HepG2 (cell line): ENCODE measurements around the gene BBLN. TPM values are rescaled to one million over a fixed set of nuclear protein-coding genes. Genes with fewer than 3 reads are reported as not detected.

Source experiments
- ELF4 ChIP-seq: sonication (generic); formaldehyde crosslinking; IDR thresholded peaks from 2 replicates; pipeline ENCODE4 v1.5.0; 2020; ENCODE audit warnings: missing genetic modification reagents, mild to moderate bottlenecking, moderate library complexity, borderline replicate concordance
- KDM6A ChIP-seq: IDR thresholded peaks from 2 replicates; pipeline ENCODE4 v1.6.1; 2016; ENCODE audit warnings: low read depth
- RARG ChIP-seq: sonication (generic); formaldehyde crosslinking; IDR thresholded peaks from 2 replicates; pipeline ENCODE4 v1.4.0; 2020; ENCODE audit warnings: low read depth, mild to moderate bottlenecking, missing genetic modification reagents
- RELA ChIP-seq: sonication (generic); formaldehyde crosslinking; IDR thresholded peaks from 2 replicates; pipeline ENCODE4 v1.4.0; 2020; ENCODE audit warnings: missing genetic modification reagents
- TOPORS ChIP-seq: sonication (generic); formaldehyde crosslinking; IDR thresholded peaks from 2 replicates; pipeline ENCODE4 v1.8.0; 2023; ENCODE audit warnings: mild to moderate bottlenecking, missing genetic modification reagents
- YEATS4 ChIP-seq: sonication (generic); formaldehyde crosslinking; IDR thresholded peaks from 2 replicates; pipeline ENCODE4 v1.4.0; 2020; ENCODE audit warnings: missing genetic modification reagents, borderline replicate concordance
- ZNF224 ChIP-seq: sonication (generic); formaldehyde crosslinking; IDR thresholded peaks from 2 replicates; pipeline ENCODE4 v1.5.0; 2020; ENCODE audit warnings: mild to moderate bottlenecking, missing genetic modification reagents
- ZNF296 ChIP-seq: sonication (generic); formaldehyde crosslinking; conservative IDR thresholded peaks from 2 replicates; pipeline ENCODE4 v1.5.0; 2020; ENCODE audit warnings: mild to moderate bottlenecking, missing genetic modification reagents
- ZNF44 ChIP-seq: sonication (generic); formaldehyde crosslinking; IDR thresholded peaks from 2 replicates; pipeline ENCODE4 v1.5.1; 2020; ENCODE audit warnings: mild to moderate bottlenecking, missing genetic modification reagents
- ZNF724P ChIP-seq: sonication (generic); formaldehyde crosslinking; IDR thresholded peaks from 2 replicates; pipeline ENCODE4 v1.8.0; 2022; ENCODE audit warnings: missing genetic modification reagents, borderline replicate concordance
- ZNF790 ChIP-seq: sonication (generic); formaldehyde crosslinking; IDR thresholded peaks from 2 replicates; pipeline ENCODE4 v1.8.0; 2022; ENCODE audit warnings: missing genetic modification reagents, mild to moderate bottlenecking, borderline replicate concordance
- polyA plus RNA-seq, 8 experiments: library from polyadenylated mRNA; depleted of rRNA in 3 of 8; stranded (reverse) in 7 of 8; unstranded in 1 of 8; fragments of >200 nt; fragmentation: Illumina TruSeq in 4 of 8; extraction: Trizol in 4 of 8; gene quantifications; 2 replicates each; pipeline versions ENCODE4 v1.2.1 to v1.2.3, GENCODE V29; 2011 to 2016; ENCODE audit warnings: low read depth in 4 of 8, missing spikeins in 1 of 8, mixed read lengths in 1 of 8; ENCODE audit not compliant: insufficient read depth in 1 of 8
- total RNA-seq, 5 experiments: library from RNA; depleted of rRNA; stranded (reverse); fragments of >200 nt; fragmentation: Illumina TruSeq; extraction: Trizol; gene quantifications; 2 replicates each; pipeline ENCODE4 v1.2.3, GENCODE V29; 2016; ENCODE audit warnings: low read depth in 1 of 5
- TF ChIP-seq, protein P1 (sequence below): sonication (generic); formaldehyde crosslinking; IDR thresholded peaks from 2 replicates; pipeline ENCODE4 v1.8.1; 2022; ENCODE audit warnings: mild to moderate bottlenecking, missing genetic modification reagents
- TF ChIP-seq, protein P2 (sequence below): sonication (generic); formaldehyde crosslinking; conservative IDR thresholded peaks from 2 replicates; pipeline ENCODE4 v1.4.0; 2020; ENCODE audit warnings: missing genetic modification reagents
- TF ChIP-seq, protein P3 (sequence below): sonication (generic); formaldehyde crosslinking; IDR thresholded peaks from 2 replicates; pipeline ENCODE4 v1.5.1; 2020; ENCODE audit warnings: missing genetic modification reagents, mild to moderate bottlenecking, borderline replicate concordance
- TF ChIP-seq, protein P4 (sequence below): sonication (generic); formaldehyde crosslinking; IDR thresholded peaks from 2 replicates; pipeline ENCODE4 v1.8.1; 2023; ENCODE audit warnings: missing genetic modification reagents, inconsistent platforms, borderline replicate concordance
- TF ChIP-seq, protein P5 (sequence below): sonication (generic); formaldehyde crosslinking; IDR thresholded peaks from 2 replicates; pipeline ENCODE4 v1.4.0; 2020; ENCODE audit warnings: mild to moderate bottlenecking, missing genetic modification reagents

BBLN gene
- total and polyA plus RNA-seq, 2 of the 13 experiments (the other 11 are each of a cell fraction or from before 2014, with no cell fraction given) = 27.6 to 33.1 TPM

DNA sequence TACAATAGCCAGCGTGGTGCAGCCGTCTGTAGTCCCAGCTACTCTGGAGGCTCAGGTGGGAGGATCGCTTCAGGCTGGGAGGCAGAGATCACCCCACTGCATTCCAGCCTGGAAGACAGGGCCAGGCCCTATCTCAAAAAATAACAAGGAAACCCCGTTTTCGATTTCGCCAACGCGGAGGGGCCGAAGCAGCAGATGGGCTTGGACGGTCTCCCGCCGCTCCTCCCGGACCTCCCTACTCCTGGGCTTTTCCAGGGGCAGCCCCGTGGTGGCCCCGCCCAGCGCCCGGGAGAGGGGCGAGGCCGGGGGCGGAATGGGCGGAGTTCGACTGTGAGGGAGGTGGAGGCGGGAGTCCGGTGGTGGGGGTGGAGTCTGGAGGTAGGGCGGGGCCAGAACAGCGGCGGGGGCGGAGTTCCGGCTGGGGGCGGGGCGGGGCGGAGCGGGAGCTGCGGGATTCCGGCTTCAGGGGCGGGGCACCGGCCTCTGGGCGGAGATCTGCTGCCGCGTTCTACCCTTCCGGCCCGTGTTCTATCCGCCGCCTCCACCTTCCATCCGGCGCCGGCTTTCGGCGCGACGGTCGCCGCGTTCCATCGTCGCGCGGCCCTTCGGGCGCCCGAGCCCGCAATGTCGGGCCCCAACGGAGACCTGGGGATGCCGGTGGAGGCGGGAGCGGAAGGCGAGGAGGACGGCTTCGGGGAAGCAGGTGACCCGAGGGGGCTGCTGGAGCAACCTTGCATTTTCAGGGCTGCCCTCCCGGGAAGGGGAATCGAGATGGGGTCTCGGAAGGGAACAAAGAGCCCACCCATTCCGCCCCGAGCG, at the start of gene BBLN (continued):
- TF ChIP-seq, protein P1, sequence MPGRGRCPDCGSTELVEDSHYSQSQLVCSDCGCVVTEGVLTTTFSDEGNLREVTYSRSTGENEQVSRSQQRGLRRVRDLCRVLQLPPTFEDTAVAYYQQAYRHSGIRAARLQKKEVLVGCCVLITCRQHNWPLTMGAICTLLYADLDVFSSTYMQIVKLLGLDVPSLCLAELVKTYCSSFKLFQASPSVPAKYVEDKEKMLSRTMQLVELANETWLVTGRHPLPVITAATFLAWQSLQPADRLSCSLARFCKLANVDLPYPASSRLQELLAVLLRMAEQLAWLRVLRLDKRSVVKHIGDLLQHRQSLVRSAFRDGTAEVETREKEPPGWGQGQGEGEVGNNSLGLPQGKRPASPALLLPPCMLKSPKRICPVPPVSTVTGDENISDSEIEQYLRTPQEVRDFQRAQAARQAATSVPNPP = peak; percentile 64; the same call in 1 of the 2 replicates
- no peak for TF ChIP-seq ZNF44
- TF ChIP-seq, protein P2, sequence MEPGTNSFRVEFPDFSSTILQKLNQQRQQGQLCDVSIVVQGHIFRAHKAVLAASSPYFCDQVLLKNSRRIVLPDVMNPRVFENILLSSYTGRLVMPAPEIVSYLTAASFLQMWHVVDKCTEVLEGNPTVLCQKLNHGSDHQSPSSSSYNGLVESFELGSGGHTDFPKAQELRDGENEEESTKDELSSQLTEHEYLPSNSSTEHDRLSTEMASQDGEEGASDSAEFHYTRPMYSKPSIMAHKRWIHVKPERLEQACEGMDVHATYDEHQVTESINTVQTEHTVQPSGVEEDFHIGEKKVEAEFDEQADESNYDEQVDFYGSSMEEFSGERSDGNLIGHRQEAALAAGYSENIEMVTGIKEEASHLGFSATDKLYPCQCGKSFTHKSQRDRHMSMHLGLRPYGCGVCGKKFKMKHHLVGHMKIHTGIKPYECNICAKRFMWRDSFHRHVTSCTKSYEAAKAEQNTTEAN (CRISPR knock-in tag) = no peak; the same call in 1 of the 2 replicates
- TF ChIP-seq, protein P3, sequence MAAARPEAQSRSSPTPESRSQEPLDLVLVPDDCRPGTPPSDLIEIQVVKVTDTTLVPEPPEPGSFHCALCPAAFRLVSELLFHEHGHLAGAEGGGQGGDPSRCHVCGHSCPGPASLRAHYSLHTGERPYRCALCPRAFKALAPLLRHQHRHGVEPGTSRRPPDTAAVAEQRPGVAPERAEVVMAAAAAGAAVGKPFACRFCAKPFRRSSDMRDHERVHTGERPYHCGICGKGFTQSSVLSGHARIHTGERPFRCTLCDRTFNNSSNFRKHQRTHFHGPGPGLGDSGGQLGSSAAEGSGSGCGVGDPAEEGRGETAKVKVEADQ (CRISPR knock-in tag) = 0 out of 2 replicates have a peak, but pooled peaks have one; percentile 43
- TF ChIP-seq, protein P4, sequence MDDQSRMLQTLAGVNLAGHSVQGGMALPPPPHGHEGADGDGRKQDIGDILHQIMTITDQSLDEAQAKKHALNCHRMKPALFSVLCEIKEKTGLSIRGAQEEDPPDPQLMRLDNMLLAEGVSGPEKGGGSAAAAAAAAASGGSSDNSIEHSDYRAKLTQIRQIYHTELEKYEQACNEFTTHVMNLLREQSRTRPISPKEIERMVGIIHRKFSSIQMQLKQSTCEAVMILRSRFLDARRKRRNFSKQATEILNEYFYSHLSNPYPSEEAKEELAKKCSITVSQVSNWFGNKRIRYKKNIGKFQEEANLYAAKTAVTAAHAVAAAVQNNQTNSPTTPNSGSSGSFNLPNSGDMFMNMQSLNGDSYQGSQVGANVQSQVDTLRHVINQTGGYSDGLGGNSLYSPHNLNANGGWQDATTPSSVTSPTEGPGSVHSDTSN (CRISPR knock-in tag) = no peak
- TF ChIP-seq ZNF296 (CRISPR knock-in tag) = no peak
- 0 out of 2 replicates have a peak, but pooled peaks have one; percentile 37 for TF ChIP-seq ZNF790 (CRISPR knock-in tag)
- no peak for TF ChIP-seq ELF4 (CRISPR knock-in tag)
- TF ChIP-seq RARG = no peak
- TF ChIP-seq ZNF224 = 0 out of 2 replicates have a peak, but pooled peaks have one; percentile 27
- TF ChIP-seq, protein P5, sequence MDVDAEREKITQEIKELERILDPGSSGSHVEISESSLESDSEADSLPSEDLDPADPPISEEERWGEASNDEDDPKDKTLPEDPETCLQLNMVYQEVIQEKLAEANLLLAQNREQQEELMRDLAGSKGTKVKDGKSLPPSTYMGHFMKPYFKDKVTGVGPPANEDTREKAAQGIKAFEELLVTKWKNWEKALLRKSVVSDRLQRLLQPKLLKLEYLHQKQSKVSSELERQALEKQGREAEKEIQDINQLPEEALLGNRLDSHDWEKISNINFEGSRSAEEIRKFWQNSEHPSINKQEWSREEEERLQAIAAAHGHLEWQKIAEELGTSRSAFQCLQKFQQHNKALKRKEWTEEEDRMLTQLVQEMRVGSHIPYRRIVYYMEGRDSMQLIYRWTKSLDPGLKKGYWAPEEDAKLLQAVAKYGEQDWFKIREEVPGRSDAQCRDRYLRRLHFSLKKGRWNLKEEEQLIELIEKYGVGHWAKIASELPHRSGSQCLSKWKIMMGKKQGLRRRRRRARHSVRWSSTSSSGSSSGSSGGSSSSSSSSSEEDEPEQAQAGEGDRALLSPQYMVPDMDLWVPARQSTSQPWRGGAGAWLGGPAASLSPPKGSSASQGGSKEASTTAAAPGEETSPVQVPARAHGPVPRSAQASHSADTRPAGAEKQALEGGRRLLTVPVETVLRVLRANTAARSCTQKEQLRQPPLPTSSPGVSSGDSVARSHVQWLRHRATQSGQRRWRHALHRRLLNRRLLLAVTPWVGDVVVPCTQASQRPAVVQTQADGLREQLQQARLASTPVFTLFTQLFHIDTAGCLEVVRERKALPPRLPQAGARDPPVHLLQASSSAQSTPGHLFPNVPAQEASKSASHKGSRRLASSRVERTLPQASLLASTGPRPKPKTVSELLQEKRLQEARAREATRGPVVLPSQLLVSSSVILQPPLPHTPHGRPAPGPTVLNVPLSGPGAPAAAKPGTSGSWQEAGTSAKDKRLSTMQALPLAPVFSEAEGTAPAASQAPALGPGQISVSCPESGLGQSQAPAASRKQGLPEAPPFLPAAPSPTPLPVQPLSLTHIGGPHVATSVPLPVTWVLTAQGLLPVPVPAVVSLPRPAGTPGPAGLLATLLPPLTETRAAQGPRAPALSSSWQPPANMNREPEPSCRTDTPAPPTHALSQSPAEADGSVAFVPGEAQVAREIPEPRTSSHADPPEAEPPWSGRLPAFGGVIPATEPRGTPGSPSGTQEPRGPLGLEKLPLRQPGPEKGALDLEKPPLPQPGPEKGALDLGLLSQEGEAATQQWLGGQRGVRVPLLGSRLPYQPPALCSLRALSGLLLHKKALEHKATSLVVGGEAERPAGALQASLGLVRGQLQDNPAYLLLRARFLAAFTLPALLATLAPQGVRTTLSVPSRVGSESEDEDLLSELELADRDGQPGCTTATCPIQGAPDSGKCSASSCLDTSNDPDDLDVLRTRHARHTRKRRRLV = 0 out of 2 replicates have a peak, but pooled peaks have one; percentile 53
- TF ChIP-seq KDM6A (CRISPR knock-in tag) = no peak
- TF ChIP-seq ZNF724P (CRISPR knock-in tag) = no peak
- TF ChIP-seq TOPORS (CRISPR knock-in tag) = no peak
- TF ChIP-seq YEATS4 (CRISPR knock-in tag) = peak; percentile 68; the same call in 1 of the 2 replicates
- no peak for TF ChIP-seq RELA (CRISPR knock-in tag)
